Neural cell (in vitro differentiated cells): Measurements from ENCODE around the gene AANAT. TPM values are rescaled to one million over a fixed set of nuclear protein-coding genes. Genes with fewer than 3 reads are reported as not detected.

Source experiments
- H2AFZ ChIP-seq: fragments of 200-600, 300-800 bp; sonication (generic), shearing (Covaris generic); 2 replicates; pipeline ENCODE4 v1.6.0; 2014; ENCODE audit warnings: low read depth, mild to moderate bottlenecking, antibody characterized with exemption, low read length, moderate library complexity
- H3F3A ChIP-seq: fragments of 200-600 bp; shearing (Covaris generic); 2 replicates; pipeline ENCODE4 v1.6.1; 2016; ENCODE audit warnings: mild to moderate bottlenecking, moderate library complexity, mixed read lengths, antibody characterized with exemption, low read length; ENCODE audit not compliant: insufficient read depth, poor library complexity, severe bottlenecking
- H3K27ac ChIP-seq: fragments of 200-600, 300-800 bp; sonication (generic), shearing (Covaris generic); 2 replicates; pipeline ENCODE4 v1.5.1; 2014; ENCODE audit warnings: mild to moderate bottlenecking, low read length, moderate library complexity
- H3K27me3 ChIP-seq: fragments of 300-800, 200-600 bp; sonication (generic), shearing (Covaris generic); 2 replicates; pipeline ENCODE4 v1.6.0; 2014; ENCODE audit warnings: mild to moderate bottlenecking, low read depth, low read length, moderate library complexity; ENCODE audit not compliant: insufficient read depth
- H3K36me3 ChIP-seq: fragments of 300-800, 200-600 bp; sonication (generic), shearing (Covaris generic); 2 replicates; pipeline ENCODE4 v1.5.1; 2014; ENCODE audit warnings: mild to moderate bottlenecking, antibody characterized with exemption, low read length, moderate library complexity; ENCODE audit not compliant: insufficient read depth
- H3K4me2 ChIP-seq: fragments of 300-800, 200-600 bp; sonication (generic), shearing (Covaris generic); 2 replicates; pipeline ENCODE4 v1.6.0; 2014; ENCODE audit warnings: mild to moderate bottlenecking, low read length
- H3K4me3 ChIP-seq: fragments of 300-800, 200-600 bp; sonication (generic), shearing (Covaris generic); 2 replicates; pipeline ENCODE4 v1.5.1; 2014; ENCODE audit warnings: mild to moderate bottlenecking, low read length, moderate library complexity
- H3K79me2 ChIP-seq: fragments of 200-600 bp; shearing (Covaris generic); replicated peaks from 2 replicates; pipeline ENCODE4 v1.6.0; 2014; ENCODE audit warnings: mild to moderate bottlenecking, low read length, moderate library complexity; ENCODE audit not compliant: insufficient read depth
- H3K9ac ChIP-seq: fragments of 300-800, 200-600 bp; sonication (generic), shearing (Covaris generic); 2 replicates; pipeline ENCODE4 v1.6.1; 2016; ENCODE audit warnings: mild to moderate bottlenecking, low read length, mixed read lengths
- H3K9me2 ChIP-seq: fragments of 200-600 bp; shearing (Covaris generic); 2 replicates; pipeline ENCODE4 v1.6.1; 2016; ENCODE audit warnings: mild to moderate bottlenecking, low read length, mixed read lengths; ENCODE audit not compliant: insufficient read depth
- H3K9me3 ChIP-seq: fragments of 200-600, 300-800 bp; sonication (generic), shearing (Covaris generic); 2 replicates; pipeline ENCODE4 v1.6.1; 2016; ENCODE audit warnings: mild to moderate bottlenecking, mixed run types, low read length, moderate library complexity, mixed read lengths
- H4K20me1 ChIP-seq: fragments of 200-600 bp; shearing (Covaris generic); 2 replicates; pipeline ENCODE4 v1.6.1; 2016; ENCODE audit warnings: mild to moderate bottlenecking, mixed run types; ENCODE audit not compliant: insufficient read depth
- CTCF ChIP-seq: fragments of 450-650 bp; IDR thresholded peaks from 2 replicates; pipeline ENCODE4 v1.5.1; 2014; ENCODE audit warnings: antibody characterized with exemption, mild to moderate bottlenecking, moderate library complexity; ENCODE audit not compliant: poor library complexity, severe bottlenecking
- EP300 ChIP-seq: fragments of 450-650 bp; conservative IDR thresholded peaks from 2 replicates; pipeline ENCODE4 v1.6.1; 2014; ENCODE audit warnings: antibody characterized with exemption, mild to moderate bottlenecking, moderate library complexity; ENCODE audit not compliant: poor library complexity, severe bottlenecking
- EZH2 ChIP-seq: fragments of 200-600, 300-800 bp; shearing (Covaris generic), sonication (generic); IDR thresholded peaks from 2 replicates; pipeline ENCODE4 v1.6.1; 2014; ENCODE audit warnings: antibody characterized with exemption, low read length, borderline replicate concordance, mild to moderate bottlenecking; ENCODE audit not compliant: insufficient read depth, poor library complexity, severe bottlenecking
- MXI1 ChIP-seq: fragments of 450-650 bp; conservative IDR thresholded peaks from 2 replicates; pipeline ENCODE4 v1.6.1; 2014; ENCODE audit warnings: antibody characterized with exemption, mild to moderate bottlenecking; ENCODE audit not compliant: poor library complexity, severe bottlenecking
- POLR2AphosphoS5 ChIP-seq: IDR thresholded peaks from 2 replicates; pipeline ENCODE4 v1.6.1; 2012
- RAD21 ChIP-seq: fragments of 450-650 bp; conservative IDR thresholded peaks from 2 replicates; pipeline ENCODE4 v1.6.1; 2014; ENCODE audit warnings: antibody characterized with exemption, mild to moderate bottlenecking, moderate library complexity
- REST ChIP-seq: IDR thresholded peaks from 2 replicates; pipeline ENCODE4 v1.6.1; 2012; ENCODE audit warnings: borderline replicate concordance
- SMC3 ChIP-seq: fragments of 450-650 bp; conservative IDR thresholded peaks from 2 replicates; pipeline ENCODE4 v1.6.1; 2014; ENCODE audit warnings: antibody characterized with exemption, mild to moderate bottlenecking, moderate library complexity; ENCODE audit not compliant: poor library complexity
- TAF1 ChIP-seq: IDR thresholded peaks from 2 replicates; pipeline ENCODE4 v1.6.1; 2012; ENCODE audit warnings: low read depth
- polyA plus RNA-seq: library from polyadenylated mRNA; depleted of rRNA; stranded (reverse); fragments of >200 nt; gene quantifications from 2 replicates; pipeline ENCODE4 v1.2.3, GENCODE V29; 2014

Gene AANAT
- polyA plus RNA-seq, 1 donor from 2014 or later = not detected

GRCh38 chr17:76510831-76511244 lies 43.4 kb downstream of the AANAT start:
- Histone ChIP-seq H3K4me3 (no peak overlapping the region), H3K9me2 (no peaks in the 10 kb centered on the region), H3K4me2 (no peak overlapping the region), H4K20me1 (no peaks in the 10 kb centered on the region), H3K27me3 (no peaks in the 10 kb centered on the region), H3K9me3 (no peaks in the 10 kb centered on the region), H3K36me3 (no peaks in the 10 kb centered on the region), H3K27ac (no peak overlapping the region), H2AFZ (no peak overlapping the region), H3K79me2 (no peaks in the 10 kb centered on the region), H3F3A (no peaks in the 10 kb centered on the region), H3K9ac (no peak overlapping the region)
- TF ChIP-seq SMC3 = no peak
- TF ChIP-seq EZH2 = no peak
- no peak for TF ChIP-seq EP300
- no peak for TF ChIP-seq MXI1
- TF ChIP-seq REST = no peak
- no peak for TF ChIP-seq TAF1
- no peak for TF ChIP-seq CTCF
- no peak for TF ChIP-seq RAD21
- no peak for TF ChIP-seq POLR2AphosphoS5

- Histone ChIP-seq H3K9me2 (no peaks in the 10 kb centered on the region), H3K4me2 (no peak overlapping the region), H3K9me3 (no peaks in the 10 kb centered on the region), H3K4me3 (no peak overlapping the region), H3K79me2 (no peaks in the 10 kb centered on the region), H3K27ac (no peak overlapping the region), H2AFZ (no peak overlapping the region), H4K20me1 (no peaks in the 10 kb centered on the region), H3K36me3 (no peaks in the 10 kb centered on the region), H3F3A (no peaks in the 10 kb centered on the region), H3K27me3 (no peaks in the 10 kb centered on the region), H3K9ac (no peak overlapping the region)
- TF ChIP-seq CTCF (no peak), SMC3 (no peak), RAD21 (no peak), EZH2 (no peak), POLR2AphosphoS5 (no peak), TAF1 (no peak)
These were observed 44.4 kb downstream of the AANAT start for GRCh38 chr17:76511668-76512365.
